Activated CD8-positive, alpha-beta memory T cell treated with anti-CD3 and anti-CD28 coated beads for 1 hour (primary cell): ENCODE measurements around the gene TRAF4.
"Not testable (repeated sequence)": the region's sequence is repeated elsewhere in the genome, so short reads cannot be mapped to it uniquely, and the experiment has no call there.

ENCODE experiments used
- DNase-seq, 2 donors: peaks; one replicate each; pipeline ENCODE4 v3.0.0-alpha.2; 2020; ENCODE audit warnings: low read depth in 1 of 2; ENCODE audit errors: extremely low read depth in 1 of 2

Gene TRAF4

DNA sequence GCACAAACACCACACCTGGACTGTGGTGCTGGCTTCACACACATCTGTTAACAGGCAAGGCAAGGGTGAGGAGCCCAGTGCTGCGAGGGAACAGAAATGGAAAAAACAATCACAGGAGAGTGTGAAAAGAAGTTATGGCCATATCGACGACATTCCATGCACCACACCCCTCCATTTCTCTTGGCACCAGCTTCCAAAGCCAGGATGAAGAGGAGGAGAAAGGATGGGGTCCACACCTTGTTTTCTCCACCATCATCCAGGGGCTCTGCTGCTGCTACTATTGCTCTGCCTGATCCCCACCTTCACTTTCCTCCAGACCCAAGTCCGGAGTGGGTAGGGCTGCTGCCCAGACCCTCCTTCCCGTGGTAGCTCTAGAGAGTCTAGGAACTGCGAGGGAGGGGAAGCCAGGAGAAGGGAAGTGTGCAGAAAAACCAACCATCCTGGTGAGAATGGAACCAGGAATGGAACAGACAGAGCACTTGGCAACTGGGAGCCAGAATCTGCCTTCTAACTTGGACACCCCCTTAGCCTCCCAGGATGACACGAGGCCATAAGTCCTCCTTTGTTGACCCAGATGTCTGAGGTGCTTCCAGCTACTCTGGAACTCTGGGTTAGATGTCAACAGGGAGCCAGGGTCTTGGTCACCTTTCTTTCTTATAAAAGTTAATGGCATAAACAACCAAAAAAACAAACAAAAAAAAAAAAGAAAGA lies 31.0 kb upstream of the TRAF4 start:
- DNase-seq: no peak

DNA sequence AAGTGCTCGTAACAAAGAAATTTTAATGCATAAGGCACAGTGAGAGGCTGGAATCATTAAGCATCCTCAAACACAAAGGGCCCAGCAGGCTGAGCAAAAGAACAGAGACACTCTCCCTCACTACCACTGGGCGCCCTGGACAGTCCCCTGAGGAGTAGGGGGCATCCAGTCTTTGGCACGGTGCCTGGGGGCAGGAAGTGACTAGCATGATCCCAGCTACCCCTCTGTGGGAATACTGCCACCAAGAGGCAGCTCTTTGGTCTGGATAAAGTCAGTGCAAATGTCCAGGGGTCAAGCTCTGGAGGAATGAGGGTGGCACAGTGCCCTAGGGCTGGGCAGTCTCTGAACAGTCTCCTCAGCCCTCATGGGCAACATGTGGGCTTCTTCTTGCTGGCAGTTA lies 29.5 kb upstream of the TRAF4 start:
- no peak for DNase-seq

DNA sequence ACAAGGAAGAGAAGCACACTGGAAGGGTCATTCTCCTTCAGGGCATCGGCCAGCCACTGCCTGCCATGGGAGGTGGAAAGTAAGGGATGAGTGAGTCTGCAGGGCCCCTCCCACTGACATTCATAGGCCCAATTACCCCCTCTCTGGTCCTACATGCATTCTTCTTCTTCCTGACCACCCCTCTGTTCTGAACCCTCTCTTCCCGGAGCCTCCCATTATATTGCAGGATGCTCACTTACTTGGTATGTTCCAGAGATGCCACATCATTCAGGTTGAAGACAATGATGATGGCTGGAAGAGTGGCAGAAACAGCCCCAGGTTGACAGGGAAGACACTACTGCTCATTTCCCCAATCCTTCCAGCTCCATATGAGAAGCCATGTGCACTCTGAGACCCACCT lies 28.6 kb upstream of the TRAF4 start:
- DNase-seq: no peak

GRCh38 chr17:28716740-28717577 lies 26.9 kb upstream of the TRAF4 start:
- no peak for DNase-seq

DNA sequence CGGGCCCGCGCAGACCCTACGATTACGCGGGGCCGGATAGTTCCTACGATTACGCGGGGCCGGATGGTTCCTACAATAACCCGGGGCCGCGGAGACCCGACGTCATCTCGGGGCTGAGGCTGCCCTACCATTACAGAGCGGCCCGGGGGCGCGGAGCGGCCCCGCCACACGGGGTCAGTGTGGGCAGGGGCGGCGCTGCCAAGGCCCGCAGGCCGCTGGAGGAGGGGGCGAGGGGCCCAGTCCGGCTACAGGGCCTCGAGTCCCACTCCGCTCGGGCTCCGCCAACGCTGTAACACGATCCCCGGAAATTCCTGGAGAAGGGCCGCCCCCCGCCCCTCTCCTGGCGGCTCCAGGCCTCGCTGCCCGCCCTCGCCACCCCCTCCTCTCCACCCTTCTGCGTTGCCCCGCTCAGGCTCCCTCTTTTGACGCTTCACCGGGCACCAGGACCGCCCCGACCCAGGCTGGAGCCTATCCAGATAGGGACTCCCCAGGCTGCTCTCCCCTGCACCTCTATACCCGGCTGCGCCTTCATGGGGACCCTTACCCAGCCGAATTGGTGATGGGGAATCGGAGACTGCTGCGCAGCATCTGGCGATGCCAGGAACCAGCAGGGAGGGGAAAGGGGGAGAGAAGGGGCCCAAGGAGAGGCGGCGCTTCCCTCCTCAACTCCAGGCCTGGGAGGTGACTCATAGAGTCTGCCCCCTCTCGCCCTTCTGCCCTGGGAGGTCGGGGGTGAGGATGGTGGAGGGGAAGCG lies 26.1 kb upstream of the TRAF4 start, which contains the start of gene RAB34:
RAB34 (minus strand) TSS at position 291 of the 755 bp plus-strand sequence. CDS start 602 bp downstream, outside the sequence.
- peak in 1 of 2 donors; percentile 25 for DNase-seq

- DNase-seq: no peak
These were observed 25.3 kb upstream of the TRAF4 start for GRCh38 chr17:28718333-28719020.

DNA sequence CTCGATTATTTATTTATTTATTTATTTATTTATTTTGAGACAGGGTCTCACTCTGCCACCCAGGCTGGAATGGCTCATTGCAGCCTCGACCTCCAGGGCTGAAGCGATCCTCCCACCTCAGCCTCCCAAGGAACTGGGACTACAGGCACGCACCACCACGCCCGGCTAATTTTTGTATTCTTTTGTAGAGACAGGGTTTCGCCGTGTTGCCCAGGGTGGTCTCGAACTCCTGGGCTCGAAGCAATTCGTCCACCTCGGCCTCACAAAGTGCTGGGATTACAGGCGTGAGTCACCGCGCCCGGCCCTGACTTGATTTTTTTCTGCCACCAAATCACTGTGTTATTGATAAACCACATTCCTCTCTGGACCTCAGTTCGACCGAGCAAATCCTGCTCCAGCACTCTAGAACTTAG lies 24.8 kb upstream of the TRAF4 start:
- no peak for DNase-seq

DNA sequence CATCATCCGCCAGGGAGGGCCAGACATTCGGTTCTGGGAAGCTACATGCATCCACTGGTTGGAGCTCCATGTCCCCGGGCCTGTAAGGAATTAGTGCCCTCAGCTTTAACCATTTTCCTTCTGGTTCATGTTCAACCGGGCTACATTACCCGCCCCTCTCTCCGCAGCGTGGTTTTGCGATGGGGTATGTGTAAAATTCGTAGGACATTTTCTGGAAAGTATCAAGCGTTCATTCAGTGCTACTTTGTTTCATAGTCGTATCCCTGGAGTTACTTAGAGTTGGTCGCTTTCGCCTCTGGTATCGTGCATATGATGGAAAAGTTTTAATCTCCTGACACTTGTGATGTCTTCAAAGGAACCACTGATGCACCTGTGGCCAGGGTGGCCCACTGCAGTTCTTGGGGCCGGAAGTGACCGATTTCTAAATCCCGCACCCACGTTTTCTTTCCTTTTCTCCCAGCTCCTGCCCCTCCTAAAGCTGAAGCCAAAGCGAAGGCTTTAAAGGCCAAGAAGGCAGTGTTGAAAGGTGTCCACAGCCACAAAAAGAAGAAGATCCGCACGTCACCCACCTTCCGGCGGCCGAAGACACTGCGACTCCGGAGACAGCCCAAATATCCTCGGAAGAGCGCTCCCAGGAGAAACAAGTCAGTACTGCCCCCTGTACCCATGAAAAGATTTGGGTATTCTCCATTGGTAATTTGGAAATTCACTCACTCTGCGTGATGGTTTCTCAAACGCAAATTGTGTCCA lies 23.4 kb upstream of the TRAF4 start:
- DNase-seq: no peak

DNA sequence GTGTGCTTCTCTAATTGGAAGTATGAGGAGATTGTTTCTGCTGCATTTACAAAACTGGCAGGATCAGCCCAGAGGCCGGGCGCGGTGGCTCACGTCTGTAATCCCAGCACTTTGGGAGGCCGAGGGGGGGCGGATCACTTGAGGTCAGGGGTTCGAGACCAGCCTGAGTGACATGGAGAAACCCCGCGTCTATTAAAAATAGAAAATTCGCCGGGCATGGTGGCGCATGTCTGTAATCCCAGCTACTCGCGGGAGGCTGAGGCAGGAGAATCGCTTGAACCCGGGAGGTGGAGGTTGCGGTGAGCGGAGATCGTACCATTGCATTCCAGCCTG lies 22.8 kb upstream of the TRAF4 start:
- not testable (repeated sequence) for DNase-seq

GRCh38 chr17:28722417-28723158 lies 21.2 kb upstream of the TRAF4 start:
- no peak for DNase-seq

- DNase-seq: no peak
These were observed 20.5 kb upstream of the TRAF4 start for GRCh38 chr17:28723159-28723835.

DNA sequence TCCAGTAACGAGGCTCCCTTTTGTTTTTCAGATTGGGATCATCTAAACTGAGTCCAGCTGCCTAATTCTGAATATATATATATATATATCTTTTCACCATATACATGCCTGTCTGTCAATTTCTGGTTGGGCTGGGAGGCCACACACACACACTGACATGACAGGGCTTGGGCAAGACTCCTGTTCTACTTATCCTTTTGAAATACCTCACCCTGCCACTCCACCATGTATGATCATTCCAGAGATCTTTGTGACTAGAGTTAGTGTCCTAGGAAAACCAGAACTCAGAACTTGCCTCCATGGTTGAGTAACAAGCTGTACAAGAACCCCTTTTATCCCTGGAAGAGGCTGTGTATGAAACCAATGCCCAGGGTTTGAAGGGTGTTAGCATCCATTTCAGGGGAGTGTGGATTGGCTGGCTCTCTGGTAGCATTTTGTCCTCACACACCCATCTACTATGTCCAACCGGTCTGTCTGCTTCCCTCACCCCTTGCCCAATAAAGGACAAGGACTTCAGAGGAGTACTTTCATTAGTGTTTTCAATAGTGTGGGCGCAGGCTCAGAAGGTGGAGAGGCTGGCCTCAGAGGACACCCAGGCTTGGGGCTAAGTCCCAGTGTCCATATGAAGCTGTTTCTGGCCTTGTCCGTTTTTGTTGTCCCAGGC lies 19.8 kb upstream of the TRAF4 start:
- not testable (repeated sequence) for DNase-seq

- no peak for DNase-seq
These were observed 19.2 kb upstream of the TRAF4 start for GRCh38 chr17:28724500-28725165.

DNA sequence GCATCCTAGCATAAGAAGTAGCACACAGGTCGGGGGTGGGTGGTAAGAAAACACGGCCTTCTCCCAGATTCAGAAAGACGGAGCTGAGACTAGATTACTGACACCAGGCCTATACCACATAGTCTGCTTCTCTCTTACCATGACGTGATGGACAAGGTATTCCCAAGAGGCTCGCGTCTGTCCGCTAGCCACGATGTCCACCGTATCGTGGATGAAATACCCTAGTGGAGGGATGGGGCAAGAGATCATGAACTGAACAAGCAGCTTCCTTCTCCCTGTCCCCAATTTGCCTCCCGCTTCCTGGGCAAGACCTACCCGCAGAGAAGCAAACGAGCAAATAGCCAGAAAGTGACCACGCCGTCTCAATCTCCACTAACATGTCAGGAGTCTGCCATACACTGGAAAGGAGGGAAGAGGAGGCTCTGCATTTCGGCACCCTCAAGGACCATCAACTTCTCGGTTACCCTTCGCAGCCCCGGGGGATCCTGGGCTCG lies 18.6 kb upstream of the TRAF4 start:
- DNase-seq: no peak

DNA sequence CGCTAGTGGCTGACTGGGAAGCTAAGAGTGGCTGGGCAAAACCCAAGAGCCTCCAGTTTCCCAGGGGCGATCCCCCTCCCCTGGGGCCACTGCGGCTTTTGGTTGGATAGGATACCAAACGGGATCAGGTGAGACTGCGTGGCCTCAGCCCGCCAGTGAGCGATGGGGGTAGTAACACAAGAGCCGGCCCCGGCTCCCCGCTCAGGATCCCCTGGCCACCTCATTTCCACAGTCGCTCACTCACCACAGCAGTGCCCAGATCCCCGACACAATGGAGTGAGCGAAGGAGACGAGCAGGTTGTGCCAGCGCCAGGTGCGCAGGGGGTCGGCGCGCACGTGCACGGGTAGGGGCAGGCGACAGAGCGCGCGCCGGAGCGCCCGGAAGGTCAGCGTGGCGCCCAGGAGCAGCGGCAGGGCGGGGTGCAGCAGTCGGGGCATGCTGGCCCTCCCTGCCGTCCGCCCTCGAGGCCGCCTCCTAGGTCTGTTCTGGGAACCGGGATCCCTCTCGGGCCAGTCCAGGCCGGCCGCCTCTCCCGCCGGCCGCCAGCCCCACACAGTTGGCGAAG lies 18.1 kb upstream of the TRAF4 start:
- no peak for DNase-seq

GRCh38 chr17:28726226-28726626 lies 17.6 kb upstream of the TRAF4 start, which contains the start of gene TLCD1:
TLCD1 (minus strand) TSS chr17:28726233; CDS start chr17:28726097, 136 bp downstream.
- peak in 1 of 2 donors; percentile 49 for DNase-seq
